GM11168 (cell line): Measurements from ENCODE around the gene ANTXR2.

ENCODE experiments used
- in situ Hi-C: fragments of 300-500 bp; cut with MboI; formaldehyde crosslinking; loops from one replicate; pipeline ENCODE4 v1.12.0; 2022; ENCODE audit warnings: low sequenced_read_pairs; ENCODE audit not compliant: unreplicated experiment

ANTXR2 gene

DNA sequence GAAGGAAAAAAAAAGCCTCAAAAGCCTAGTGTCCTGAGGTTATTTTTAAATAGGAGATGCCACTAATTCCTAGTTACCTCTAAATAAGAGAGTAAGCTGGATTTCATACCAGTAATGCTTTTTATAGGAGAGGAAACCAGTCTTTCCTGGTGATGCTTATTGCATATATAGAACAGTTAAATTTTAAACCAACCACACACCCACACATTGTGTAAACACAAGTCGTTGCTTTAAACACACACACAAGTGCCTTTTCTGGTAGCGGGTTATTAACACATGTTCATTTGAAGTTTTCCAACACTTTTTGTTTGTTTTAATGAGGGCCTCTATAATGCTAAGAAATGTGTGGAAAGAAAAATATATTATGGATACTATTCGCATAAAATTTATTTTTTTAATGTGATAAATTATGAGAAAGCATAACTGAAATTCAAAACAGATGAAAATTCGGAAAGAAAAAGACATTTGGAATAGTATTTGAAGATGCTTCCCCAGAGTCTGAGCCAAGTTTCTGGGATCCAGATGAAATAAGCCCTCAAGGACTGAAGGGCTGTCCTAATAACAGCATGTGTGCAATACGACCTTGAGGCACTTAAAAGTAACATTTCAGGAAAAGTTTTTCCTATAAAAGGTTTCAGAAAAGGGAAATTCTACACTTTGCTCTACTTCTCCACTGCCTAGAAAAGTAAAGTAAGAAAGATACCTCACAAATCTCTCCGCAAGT lies 2.0 kb downstream of the ANTXR2 start:
- in situ Hi-C loops = no loop called here

DNA sequence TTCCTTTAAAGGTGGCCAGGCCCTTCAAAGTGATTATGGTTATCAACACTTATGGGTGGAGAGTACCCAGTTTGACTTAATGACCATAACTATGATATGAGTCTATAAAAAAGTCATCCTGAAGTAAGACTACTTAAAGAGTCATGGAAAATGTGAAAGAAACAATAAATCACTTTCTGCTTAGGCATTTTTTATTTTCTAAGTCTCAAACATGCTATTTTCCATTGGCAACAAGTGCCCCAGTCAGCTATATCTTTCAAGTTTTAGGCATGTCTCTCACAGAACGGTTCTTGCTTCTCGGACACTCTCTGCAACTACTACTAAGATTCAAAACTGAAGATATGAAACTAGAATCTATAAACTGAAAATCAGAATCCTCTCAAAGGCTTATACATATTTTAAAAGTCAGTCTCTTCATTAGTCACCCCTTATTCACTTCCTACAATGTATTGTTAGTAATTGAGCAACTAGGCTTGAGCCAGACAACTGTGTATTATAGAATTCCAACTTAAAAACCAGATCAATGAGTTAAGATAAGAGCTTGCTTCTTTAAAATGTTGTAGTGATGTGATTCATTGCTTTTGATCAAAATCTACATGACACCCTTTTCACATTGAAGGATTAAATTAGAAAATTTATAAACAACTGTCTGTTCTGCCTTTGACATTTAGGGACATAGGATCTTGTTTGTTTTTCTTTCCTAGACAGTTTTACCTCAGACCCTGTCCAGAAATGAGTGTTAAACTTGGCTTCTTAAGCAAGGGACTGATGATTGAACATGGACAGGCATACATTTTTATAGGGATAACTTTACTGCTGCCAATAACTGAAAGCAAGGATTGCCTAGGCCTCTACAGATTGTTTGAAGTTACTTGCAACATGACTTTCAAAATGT lies 2.9 kb downstream of the ANTXR2 start:
- in situ Hi-C loops = no loop called here

DNA sequence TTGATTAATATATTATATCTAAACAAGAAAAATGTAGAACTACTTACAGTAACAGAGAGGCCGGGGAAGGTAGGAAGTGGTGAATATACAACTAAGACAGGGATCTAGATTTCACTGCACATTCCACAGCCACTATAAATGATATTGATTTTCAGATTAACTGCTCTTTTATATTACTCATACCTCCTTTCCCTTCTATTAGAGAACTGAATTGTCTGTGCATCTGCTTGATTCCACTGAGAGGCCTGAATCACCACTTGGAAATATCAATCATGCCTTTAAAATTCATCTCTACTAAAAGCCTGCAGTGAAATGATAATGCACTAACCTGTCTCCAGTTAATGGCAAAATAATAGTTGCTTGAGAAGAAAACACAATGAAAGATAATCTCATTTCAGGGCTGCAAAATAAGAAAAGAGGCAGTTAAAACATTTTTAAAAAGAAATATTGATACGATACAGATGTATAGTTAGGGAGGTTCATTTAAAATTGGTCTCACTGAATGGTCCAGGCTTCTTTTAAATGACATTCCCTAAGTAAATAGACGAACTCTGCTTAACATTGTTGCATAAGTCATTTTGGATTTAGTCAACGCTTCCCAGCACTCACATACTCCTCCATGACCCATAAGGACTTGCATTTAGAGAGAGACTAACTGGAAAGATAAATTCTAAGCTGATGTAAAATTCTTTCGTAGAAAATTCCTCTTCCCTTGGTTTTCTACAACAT lies 3.8 kb downstream of the ANTXR2 start:
- in situ Hi-C loops = no loop called here

DNA sequence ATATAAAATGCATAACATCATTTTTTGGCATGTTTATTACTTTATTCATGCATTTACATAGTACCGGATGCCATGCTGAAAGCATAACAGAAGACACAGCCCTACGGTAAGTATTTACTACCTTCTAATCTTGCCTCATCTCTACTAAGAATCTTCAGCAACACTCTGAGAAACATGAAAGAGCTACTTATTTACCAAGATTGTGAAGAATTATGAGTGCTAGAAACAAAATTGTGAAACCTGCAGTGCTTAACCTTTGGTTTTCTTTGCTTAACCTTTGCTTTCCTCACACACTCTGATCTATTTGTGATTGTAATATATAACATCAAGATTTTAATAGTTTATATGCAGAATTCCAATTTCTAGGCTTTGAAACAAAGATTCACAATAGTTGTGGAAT lies 7.4 kb downstream of the ANTXR2 start:
- in situ Hi-C loops = no loop called here

DNA sequence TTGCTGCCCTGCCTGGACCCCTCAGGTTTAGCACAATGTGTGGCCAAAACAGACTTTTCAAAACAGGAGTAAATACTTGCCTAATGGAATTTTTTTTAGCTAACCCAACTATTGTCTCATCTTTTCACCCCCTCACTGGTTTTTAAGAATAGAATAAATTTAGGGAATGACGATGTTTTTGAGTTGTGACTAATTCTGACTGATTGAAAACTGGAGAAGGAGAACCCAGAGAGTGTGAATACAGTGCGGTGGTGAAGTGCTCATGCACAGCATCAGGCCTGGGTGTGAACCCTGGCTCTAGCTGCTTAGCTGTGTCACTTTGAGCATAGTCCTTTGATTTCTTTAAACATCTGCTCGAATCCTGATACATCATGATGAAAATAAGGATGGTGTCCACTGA lies 10.5 kb downstream of the ANTXR2 start:
- in situ Hi-C loops = no loop called here

DNA sequence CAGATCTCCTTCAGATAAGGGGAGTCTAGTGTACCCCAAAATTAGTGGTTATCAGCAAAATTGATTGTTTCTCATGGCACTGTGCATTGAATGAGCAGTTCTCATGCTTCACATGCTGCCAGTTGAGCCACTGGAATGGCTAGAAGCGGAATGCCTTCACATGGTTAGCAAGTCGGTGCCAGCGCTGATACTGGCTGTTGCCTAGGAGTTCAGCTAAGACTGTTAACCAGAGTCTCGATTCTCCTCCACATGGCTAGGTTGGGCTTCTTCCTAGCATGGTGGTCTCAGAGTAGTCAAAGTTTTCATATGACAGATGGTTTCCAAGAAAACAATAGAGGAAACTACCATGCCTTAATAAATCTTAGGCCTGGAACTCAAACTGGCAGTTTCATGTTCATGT lies 12.2 kb downstream of the ANTXR2 start:
- in situ Hi-C loops = no loop called here

DNA sequence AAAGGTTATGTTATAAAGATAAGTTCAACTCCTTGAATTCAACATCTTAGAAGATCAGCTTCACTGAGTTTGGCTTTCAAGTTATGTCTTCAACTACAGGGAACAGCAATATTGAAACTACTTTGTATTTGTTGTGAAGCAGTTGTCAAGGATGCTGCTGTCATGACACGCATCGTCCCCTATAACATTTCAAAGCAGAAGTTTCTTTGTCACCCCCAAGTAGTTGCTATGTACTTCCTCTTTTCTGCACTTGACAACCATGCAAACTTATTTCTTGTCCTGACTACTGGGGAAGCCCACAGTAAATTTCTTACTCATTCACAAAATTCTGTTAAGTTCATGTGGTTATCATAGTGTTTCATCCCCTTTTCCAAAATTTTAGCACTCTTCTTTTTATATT lies 14.3 kb downstream of the ANTXR2 start:
- in situ Hi-C loops = no loop called here

DNA sequence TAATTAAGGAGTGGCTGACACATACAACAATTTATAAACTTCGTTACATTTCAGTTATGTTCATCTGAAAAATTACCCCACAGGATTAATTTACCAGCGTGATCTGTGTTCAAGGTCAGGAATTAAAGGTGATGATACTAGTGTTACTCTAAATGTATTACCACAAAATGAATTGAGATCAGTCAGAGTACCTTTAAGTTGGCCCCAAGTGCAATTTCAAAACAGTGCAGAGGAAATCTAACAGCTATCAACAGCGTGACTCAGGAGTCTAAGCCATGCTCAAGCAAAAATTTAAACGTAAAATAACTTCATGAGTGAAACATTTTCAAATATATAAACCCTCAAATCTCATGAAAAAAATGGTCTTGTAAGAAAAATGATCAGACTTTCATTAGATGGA lies 18.7 kb downstream of the ANTXR2 start:
- in situ Hi-C loops = no loop called here

DNA sequence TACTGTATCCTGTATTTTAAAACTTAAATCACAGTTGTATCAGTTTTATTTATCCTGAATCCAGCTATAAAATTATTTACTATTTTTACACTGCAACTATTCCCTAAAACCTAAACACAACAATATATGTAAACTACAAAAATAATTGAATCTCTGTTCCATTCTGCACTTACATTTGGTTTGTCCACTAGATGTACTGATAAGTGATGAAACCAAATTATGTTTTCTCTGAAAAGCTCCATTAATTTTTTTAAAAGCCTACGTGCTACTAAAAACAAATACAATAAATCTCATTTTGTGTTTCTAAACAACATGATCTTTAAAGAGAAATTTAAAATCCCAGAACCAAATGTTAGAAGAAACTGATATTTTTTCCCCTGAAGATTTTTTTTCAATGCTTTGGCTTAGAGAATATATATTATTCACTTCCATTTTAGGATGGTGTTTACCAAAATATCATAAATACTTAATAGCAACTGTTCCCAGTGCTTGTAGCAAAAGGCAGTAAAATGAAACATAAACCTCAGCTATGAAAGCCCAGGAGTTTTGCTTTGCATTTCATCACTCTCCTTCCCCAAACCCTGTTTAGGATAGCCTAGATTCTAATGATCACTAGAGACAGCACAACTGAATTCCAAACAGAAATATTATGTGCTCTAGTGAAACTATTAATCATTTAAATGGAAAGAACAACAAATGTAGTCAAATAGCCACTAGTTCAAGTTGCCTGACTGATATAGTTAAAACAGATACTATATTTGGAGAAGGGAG lies 19.7 kb downstream of the ANTXR2 start:
- in situ Hi-C loops = no loop called here

DNA sequence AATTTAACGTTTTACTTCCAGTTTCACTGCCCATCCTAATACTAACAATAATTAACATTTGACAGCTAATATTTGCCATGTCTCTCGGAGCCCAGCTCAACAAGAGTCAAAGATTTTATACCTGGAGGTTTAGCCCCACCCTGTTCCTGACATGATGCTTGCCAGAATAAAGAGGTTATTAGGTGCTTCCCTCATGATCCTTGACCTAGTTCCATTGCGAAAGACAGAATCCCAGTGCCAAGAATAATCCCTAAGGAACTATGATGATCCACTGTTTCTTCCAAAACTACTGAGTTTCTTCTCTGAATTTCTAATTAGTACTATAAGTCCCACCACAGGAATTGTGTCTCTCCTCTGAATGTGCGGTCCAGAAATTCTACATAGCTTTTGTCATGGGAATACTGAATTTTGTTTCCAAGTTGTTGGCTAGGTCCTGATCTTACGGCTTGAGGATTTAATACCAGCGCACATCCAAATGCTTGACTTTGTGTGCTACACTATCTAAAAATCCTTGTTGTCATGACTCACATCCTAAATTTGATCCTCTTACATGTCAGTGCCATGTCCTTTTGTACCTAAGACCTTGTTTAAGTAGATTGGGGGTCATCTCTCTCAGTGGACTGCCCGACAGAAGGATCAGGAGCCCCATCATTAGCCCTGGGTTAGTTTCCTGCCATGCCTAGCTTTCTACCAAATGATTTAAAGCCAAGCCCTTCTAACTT lies 23.1 kb downstream of the ANTXR2 start:
- in situ Hi-C loops = no loop called here

DNA sequence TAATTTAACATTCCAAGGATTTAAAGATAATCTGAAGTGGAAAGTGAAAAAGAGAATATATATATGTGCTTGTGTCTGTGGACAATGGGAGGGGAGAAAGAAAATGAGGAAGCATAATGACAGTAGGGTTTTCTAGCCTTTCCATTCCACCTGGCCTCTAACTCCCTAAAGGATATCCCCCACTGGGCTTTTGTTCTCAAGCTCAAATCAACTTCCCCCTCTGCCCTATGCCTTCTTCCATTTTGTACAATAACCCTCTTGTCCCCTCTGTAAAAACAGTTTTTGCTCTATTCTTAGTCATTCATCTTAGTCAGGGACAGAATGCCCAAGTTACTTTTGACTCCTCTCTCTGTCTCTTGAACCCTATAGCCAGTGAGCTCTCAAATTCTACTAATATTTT lies 23.6 kb downstream of the ANTXR2 start:
- in situ Hi-C loops = no loop called here

DNA sequence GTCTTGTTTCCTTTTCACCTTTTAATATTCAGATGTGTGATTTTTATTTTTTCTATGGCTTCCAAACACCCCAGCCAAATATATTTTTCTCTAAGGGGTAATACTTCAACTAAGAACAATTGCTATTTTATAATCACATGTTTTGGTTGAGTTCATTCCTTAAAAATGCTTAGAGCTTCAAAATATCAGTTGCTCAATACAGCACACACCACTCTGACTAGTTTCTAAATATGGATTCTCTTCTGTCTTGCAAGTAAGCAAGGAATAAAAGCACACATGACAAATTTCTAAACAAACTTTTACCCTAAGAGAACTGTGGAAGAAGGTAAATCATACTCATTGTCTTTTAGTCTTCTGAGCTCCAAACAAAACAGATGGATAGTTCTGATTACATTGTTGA lies 27.2 kb downstream of the ANTXR2 start:
- in situ Hi-C loops = no loop called here

DNA sequence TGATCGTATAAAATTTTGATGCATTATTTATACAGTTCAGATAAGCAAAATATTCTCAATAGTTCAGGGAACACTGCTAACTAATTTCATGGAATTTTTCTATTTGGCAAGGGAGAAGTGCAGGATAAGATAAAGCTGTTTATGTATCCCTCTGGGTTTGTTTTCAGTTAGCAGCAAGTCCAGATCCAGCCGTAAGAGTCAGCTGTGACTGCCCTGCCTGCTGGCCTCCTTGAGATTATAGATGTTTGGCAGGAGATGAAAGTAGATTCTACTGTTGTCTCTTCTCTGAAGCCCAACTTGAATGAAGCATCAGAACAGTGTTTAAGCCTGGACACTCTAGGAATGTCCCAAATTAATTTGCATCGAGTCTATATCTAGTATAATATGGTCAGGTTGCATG lies 29.5 kb downstream of the ANTXR2 start:
- in situ Hi-C loops = no loop called here

DNA sequence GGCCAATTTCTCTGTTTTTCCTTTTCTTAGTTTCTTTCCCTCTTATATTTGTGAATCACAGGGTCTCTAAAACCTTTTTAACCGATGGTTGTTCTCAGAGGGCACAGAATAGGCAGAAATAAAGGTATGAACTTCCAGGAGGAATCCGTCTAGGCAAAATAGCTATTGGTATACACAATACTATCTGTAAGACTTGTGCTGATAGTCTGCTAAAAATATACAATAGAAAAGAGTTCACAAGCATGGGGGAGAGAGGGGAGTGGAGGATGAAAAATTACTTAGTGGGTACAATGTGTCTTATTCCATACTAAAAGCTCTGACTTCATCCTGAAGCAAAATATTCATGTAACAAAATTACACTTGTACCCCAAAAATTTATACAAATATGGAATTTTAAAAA lies 30.2 kb downstream of the ANTXR2 start:
- in situ Hi-C loops = no loop called here

DNA sequence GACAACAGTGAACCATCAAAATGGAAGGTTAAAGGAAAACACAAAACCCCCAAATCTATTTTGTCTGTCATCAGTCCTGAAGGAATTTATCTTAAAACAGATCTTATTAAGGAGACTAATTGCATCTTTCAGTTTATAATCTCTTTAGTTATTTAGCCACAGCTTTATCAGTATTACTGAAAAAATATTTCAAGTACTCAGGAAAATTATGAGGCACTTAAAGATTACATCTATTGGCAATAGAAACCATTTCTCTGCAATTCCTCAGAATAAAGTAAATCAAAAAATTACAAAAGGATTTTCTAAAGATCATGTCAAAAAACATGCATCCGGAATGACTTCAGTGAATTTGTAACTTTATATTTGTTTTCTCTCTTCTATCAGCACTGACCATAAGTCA lies 35.2 kb downstream of the ANTXR2 start:
- in situ Hi-C loops = no loop called here

DNA sequence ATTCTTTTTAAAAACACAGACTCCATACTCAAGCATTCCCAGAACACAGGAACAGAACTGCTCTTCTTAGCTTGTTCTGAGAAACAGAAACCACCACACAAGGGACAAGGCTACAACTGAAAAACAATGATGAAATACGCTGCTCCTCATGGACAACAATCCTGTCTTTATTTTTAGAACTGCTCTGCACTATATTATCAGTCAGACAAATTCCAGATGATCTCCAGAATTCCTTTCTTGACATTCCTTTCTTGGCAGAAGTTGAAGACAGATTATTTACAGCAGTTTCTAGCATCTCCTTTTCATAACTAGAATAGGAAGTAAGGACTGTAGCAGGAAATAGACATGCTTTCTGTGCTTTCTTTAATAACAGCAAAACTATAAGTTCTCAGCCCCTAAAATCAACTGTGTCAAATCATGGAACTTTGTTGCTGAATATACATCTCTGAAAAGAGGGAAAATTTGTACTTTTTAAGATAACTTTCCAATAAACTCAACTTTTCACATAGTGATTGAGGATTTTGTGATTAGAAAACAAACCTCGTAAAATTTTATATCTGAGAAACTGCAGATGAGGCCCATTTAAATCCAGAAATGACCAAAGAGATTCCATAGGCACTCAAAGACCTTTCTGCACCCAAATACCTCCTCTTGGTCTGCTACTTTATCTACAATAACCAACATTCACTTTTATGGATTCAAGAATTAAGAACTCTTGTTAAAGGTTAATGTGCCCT lies 35.9 kb downstream of the ANTXR2 start:
- in situ Hi-C loops = no loop called here

DNA sequence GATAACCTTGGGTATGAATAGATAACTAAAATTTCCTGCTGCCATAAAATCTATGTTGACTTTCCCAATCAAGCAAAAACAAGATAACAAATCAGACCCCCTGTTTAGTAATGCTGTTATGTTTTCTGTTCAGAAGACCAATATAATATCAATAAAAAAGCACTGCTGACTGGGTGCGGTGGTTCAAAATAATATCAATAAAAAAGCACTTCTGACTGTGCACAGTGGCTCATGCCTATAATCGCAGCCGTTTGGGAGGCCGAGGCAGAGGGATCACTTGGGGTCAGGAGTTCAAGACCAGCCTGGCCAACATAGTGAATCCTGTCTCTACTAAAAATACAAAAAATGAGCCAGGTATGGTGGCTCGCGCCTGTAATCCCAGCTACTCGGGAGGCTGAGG lies 36.7 kb downstream of the ANTXR2 start:
- in situ Hi-C loops = no loop called here

DNA sequence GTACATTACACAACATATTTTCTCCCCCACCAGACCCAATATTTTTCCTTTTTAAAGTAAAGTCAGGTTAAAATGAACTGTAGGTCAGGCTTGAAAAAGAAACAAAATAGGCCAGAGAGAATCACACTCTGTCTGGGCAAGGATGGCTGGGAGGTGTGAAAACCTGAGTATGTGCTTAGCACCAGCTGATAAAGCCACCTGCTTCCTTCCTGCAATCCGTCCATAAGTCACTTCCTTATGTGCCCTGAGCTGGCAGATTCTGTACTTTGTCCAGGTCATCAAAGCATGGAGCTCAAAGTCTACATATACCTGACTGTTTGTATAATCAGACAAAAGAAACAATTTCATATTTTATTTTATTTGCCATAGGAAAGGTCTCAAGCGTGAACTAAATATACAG lies 37.7 kb downstream of the ANTXR2 start:
- in situ Hi-C loops = no loop called here

DNA sequence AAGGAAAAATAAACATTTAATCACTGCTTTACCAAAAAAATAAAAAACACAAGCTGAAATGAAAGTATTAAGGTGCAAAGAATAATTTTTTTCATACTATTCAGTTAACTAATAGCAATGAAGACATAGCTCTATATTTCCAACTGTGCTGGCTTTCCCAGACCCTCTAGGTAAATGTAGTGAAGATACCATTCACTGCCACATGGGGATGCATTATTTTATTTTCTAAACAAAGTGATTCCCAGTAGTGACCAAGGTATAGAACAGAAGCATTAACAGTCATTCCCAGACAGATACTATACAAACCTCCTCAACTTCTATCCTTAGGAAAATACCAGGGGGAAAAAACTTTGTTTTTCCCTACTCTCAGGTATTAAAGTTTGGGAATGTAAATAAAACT lies 39.4 kb downstream of the ANTXR2 start:
- in situ Hi-C loops = no loop called here
